ENCODE data around the gene PTPRN2. TPM values are rescaled to one million over a fixed set of nuclear protein-coding genes. Genes with fewer than 3 reads are reported as not detected.
"Not testable (repeated sequence)": the region's sequence is repeated elsewhere in the genome, so short reads cannot be mapped to it uniquely, and the experiment has no call there.

PTPRN2 gene
- total RNA-seq, 2 experiments from 2014 or later = 0.46 to 0.51 TPM

GRCh38 chr7:157926521-157927150, 661.0 kb downstream of the PTPRN2 start:
- no peak overlapping the region for H3K4me3 Mint-ChIP-seq

GRCh38 chr7:157926107-157926506, 661.5 kb downstream of the PTPRN2 start:
- Mint-ChIP-seq H3K4me1 (peaks cover 11% of the 10 kb centered on the region), H3K9me3 (ENCODE audit: low read depth) (no peaks in the 10 kb centered on the region), H3K36me3 (ENCODE audit: low read depth) (no peaks in the 10 kb centered on the region), H3K27ac (no peak overlapping the region), H3K27me3 (peaks cover 2% of the 10 kb centered on the region), H3K4me3 (no peak overlapping the region)
- POLR2A ChIA-PET = no interaction called here
- DNase-seq = peak; percentile 18
- CTCF ChIA-PET = no interaction called here
- peak; percentile 42 for ATAC-seq
- intact Hi-C loops (cut with DNase I, micrococcal nuclease) = no loop called here

More at GRCh38 chr7:157926521-157927150, 661.0 kb downstream of the PTPRN2 start:
- Mint-ChIP-seq H3K27ac (no peak overlapping the region), H3K27me3 (peaks cover 2% of the 10 kb centered on the region), H3K9me3 (ENCODE audit: low read depth) (no peaks in the 10 kb centered on the region), H3K4me1 (peaks cover 11% of the 10 kb centered on the region), H3K36me3 (ENCODE audit: low read depth) (no peaks in the 10 kb centered on the region)
- ChIA-PET POLR2A (no interaction called here), CTCF (no interaction called here)
- intact Hi-C loops (cut with DNase I, micrococcal nuclease) = no loop called here
- DNase-seq = no peak
- no peak for ATAC-seq

- Mint-ChIP-seq H3K27ac (no peak overlapping the region), H3K9me3 (ENCODE audit: low read depth) (no peaks in the 10 kb centered on the region), H3K4me1 (peaks cover 11% of the 10 kb centered on the region), H3K27me3 (peaks cover 2% of the 10 kb centered on the region), H3K36me3 (ENCODE audit: low read depth) (no peaks in the 10 kb centered on the region), H3K4me3 (no peak overlapping the region)
- DNase-seq = no peak
- ChIA-PET CTCF (no interaction called here), POLR2A (no interaction called here)
- intact Hi-C loops (cut with DNase I, micrococcal nuclease) = no loop called here
- ATAC-seq = no peak
Observed at GRCh38 chr7:157925383-157925875, 662.2 kb downstream of the PTPRN2 start.

GRCh38 chr7:157923903-157924630, 663.6 kb downstream of the PTPRN2 start:
- no peaks in the 10 kb centered on the region for H3K36me3 Mint-ChIP-seq (ENCODE audit: low read depth)
- H3K27me3 Mint-ChIP-seq = peaks cover 2% of the 10 kb centered on the region
- H3K4me3 Mint-ChIP-seq = no peak overlapping the region
- intact Hi-C loops (cut with DNase I, micrococcal nuclease) = no loop called here
- no peak for DNase-seq
- ChIA-PET POLR2A (no interaction called here), CTCF (no interaction called here)
- H3K27ac Mint-ChIP-seq = no peak overlapping the region
- H3K4me1 Mint-ChIP-seq = peaks cover 11% of the 10 kb centered on the region
- H3K9me3 Mint-ChIP-seq (ENCODE audit: low read depth) = no peaks in the 10 kb centered on the region
- ATAC-seq = no peak

GRCh38 chr7:157922576-157922975, 665.0 kb downstream of the PTPRN2 start:
- Mint-ChIP-seq H3K36me3 (ENCODE audit: low read depth) (no peaks in the 10 kb centered on the region), H3K27me3 (no peaks in the 10 kb centered on the region), H3K4me3 (no peak overlapping the region), H3K27ac (no peak overlapping the region), H3K9me3 (ENCODE audit: low read depth) (no peaks in the 10 kb centered on the region), H3K4me1 (peaks cover 11% of the 10 kb centered on the region)
- ATAC-seq (no peak), DNase-seq (no peak)
- POLR2A ChIA-PET = no interaction called here
- CTCF ChIA-PET = no interaction called here
- intact Hi-C loops (cut with DNase I, micrococcal nuclease) = no loop called here

GRCh38 chr7:157918326-157919080, 669.1 kb downstream of the PTPRN2 start:
- ATAC-seq (no peak), DNase-seq (no peak)
- CTCF ChIA-PET = no interaction called here
- Mint-ChIP-seq H3K36me3 (ENCODE audit: low read depth) (no peaks in the 10 kb centered on the region), H3K4me3 (no peak overlapping the region), H3K4me1 (no peaks in the 10 kb centered on the region), H3K9me3 (ENCODE audit: low read depth) (peaks cover 10% of the 10 kb centered on the region), H3K27ac (no peak overlapping the region), H3K27me3 (peaks cover 4% of the 10 kb centered on the region)
- intact Hi-C loops (cut with DNase I, micrococcal nuclease) = no loop called here
- POLR2A ChIA-PET = no interaction called here

GRCh38 chr7:157916946-157917640, 670.5 kb downstream of the PTPRN2 start:
- Mint-ChIP-seq H3K4me3 (no peak overlapping the region), H3K27ac (no peak overlapping the region), H3K4me1 (no peaks in the 10 kb centered on the region), H3K9me3 (ENCODE audit: low read depth) (peaks cover 12% of the 10 kb centered on the region), H3K36me3 (ENCODE audit: low read depth) (no peaks in the 10 kb centered on the region), H3K27me3 (peaks cover 4% of the 10 kb centered on the region)
- DNase-seq = no peak
- ChIA-PET CTCF (no interaction called here), POLR2A (no interaction called here)
- intact Hi-C loops (cut with DNase I, micrococcal nuclease) = no loop called here
- ATAC-seq = no peak

- ATAC-seq (no peak), DNase-seq (no peak)
- intact Hi-C loops (cut with DNase I, micrococcal nuclease) = no loop called here
- no peak overlapping the region for H3K27ac Mint-ChIP-seq
- ChIA-PET CTCF (no interaction called here), POLR2A (no interaction called here)
- no peaks in the 10 kb centered on the region for H3K36me3 Mint-ChIP-seq (ENCODE audit: low read depth)
- H3K27me3 Mint-ChIP-seq = peaks cover 2% of the 10 kb centered on the region
- H3K4me1 Mint-ChIP-seq = no peaks in the 10 kb centered on the region
- peaks cover 16% of the 10 kb centered on the region for H3K9me3 Mint-ChIP-seq (ENCODE audit: low read depth)
- no peak overlapping the region for H3K4me3 Mint-ChIP-seq
Observed at GRCh38 chr7:157910446-157910845, 677.2 kb downstream of the PTPRN2 start.

GRCh38 chr7:157910045-157910444, 677.6 kb downstream of the PTPRN2 start:
- H3K4me1 Mint-ChIP-seq; ATAC-seq; DNase-seq; H3K36me3 Mint-ChIP-seq (ENCODE audit: low read depth); POLR2A ChIA-PET; H3K27ac Mint-ChIP-seq; H3K27me3 Mint-ChIP-seq; intact Hi-C loops (cut with DNase I, micrococcal nuclease); H3K4me3 Mint-ChIP-seq; CTCF ChIA-PET: not testable (repeated sequence)
- H3K9me3 Mint-ChIP-seq (ENCODE audit: low read depth) = peaks cover 15% of the 10 kb centered on the region

GRCh38 chr7:157909370-157909769, 678.3 kb downstream of the PTPRN2 start:
- Mint-ChIP-seq H3K27ac (no peak overlapping the region), H3K27me3 (no peaks in the 10 kb centered on the region), H3K4me3 (no peak overlapping the region), H3K36me3 (ENCODE audit: low read depth) (no peaks in the 10 kb centered on the region), H3K9me3 (ENCODE audit: low read depth) (peaks cover 12% of the 10 kb centered on the region), H3K4me1 (peaks cover 3% of the 10 kb centered on the region)
- no peak for ATAC-seq
- DNase-seq = no peak
- intact Hi-C loops (cut with DNase I, micrococcal nuclease) = no loop called here
- ChIA-PET POLR2A (no interaction called here), CTCF (interaction anchor here (1.1 kb wide), 1 partner anchor 18 kb away, joined by 3 read pairs; no protein-coding TSS in a partner anchor)

- Mint-ChIP-seq H3K27ac (no peak overlapping the region), H3K4me1 (peaks cover 10% of the 10 kb centered on the region), H3K27me3 (no peaks in the 10 kb centered on the region), H3K4me3 (no peak overlapping the region), H3K9me3 (ENCODE audit: low read depth) (peaks cover 7% of the 10 kb centered on the region), H3K36me3 (ENCODE audit: low read depth) (no peaks in the 10 kb centered on the region)
- ChIA-PET POLR2A (no interaction called here), CTCF (interaction anchor here (0.6 to 1.1 kb wide), 2 partner anchors 16 to 306 kb away, joined by 3 read pairs; no protein-coding TSS in a partner anchor)
- ATAC-seq = no peak
- intact Hi-C loops (cut with DNase I, micrococcal nuclease) = no loop called here
- DNase-seq = no peak
Observed at GRCh38 chr7:157908006-157908782, 679.4 kb downstream of the PTPRN2 start.
